Measurements from ENCODE around the gene GAS7.
A peak's percentile ranks its signal among the peaks of the same experiment; 100 is the strongest.

The GAS7 gene

GRCh38 chr17:10177131-10177912 lies 21.1 kb downstream of the GAS7 start:
- peaks cover 4% of the 10 kb centered on the region for H3K79me2 ChIP-seq (ENCODE audit: control insufficient read depth, insufficient read depth, low read length, poor library complexity)
- H3K36me3 ChIP-seq (ENCODE audit: control insufficient read depth in 1 of 2, insufficient read depth in 2 of 2, low read length in 2 of 2) = no peaks in the 10 kb centered on the region
- H3K79me1 ChIP-seq (ENCODE audit: low read length) = peaks cover 15% of the 10 kb centered on the region
- H2BK12ac ChIP-seq (ENCODE audit: low read length) = no peak overlapping the region
- no peak overlapping the region for H3K4ac ChIP-seq (ENCODE audit: low read depth, low read length)
- no peak overlapping the region for H3K23ac ChIP-seq (ENCODE audit: low read length)
- no peak overlapping the region for H4K12ac ChIP-seq (ENCODE audit: low read depth, low read length)
- DNase-seq = no peak
- H2AFZ ChIP-seq (ENCODE audit: insufficient read depth, low read length, poor library complexity) = no peak overlapping the region
- no CpG with 5 or more reads among the region's 6 CpGs for WGBS (ENCODE audit: extremely low coverage, insufficient coverage, insufficient read length)
- H3K9me3 ChIP-seq (ENCODE audit: insufficient read depth, low read depth, low read length) = no peaks in the 10 kb centered on the region
- no peak overlapping the region for H2AK5ac ChIP-seq (ENCODE audit: low read length)
- H3K18ac ChIP-seq (ENCODE audit: low read length) = no peak overlapping the region
- H3K4me2 ChIP-seq (ENCODE audit: low read length) = peak overlapping the region; percentile 6
- peaks cover 27 to 40% of the 10 kb centered on the region in 2 experiments for H3K4me1 ChIP-seq (ENCODE audit: control insufficient read depth in 1 of 2, insufficient read depth in 2 of 2, low read length in 2 of 2)
- H4K8ac ChIP-seq (ENCODE audit: low read depth, low read length) = no peak overlapping the region
- peak overlapping the region; percentile 1 for H4K91ac ChIP-seq (ENCODE audit: low read depth, low read length)
- no peak overlapping the region for H3K9ac ChIP-seq (ENCODE audit: low read length)
- no peaks in the 10 kb centered on the region for H3K27me3 ChIP-seq (ENCODE audit: insufficient read depth, low read length)
- H3K4me3 ChIP-seq (ENCODE audit: low read depth, low read length) = no peak overlapping the region
- no peak overlapping the region for H2BK120ac ChIP-seq (ENCODE audit: insufficient read depth, low read length, poor library complexity)
- H3K27ac ChIP-seq (ENCODE audit: low read depth, low read length) = peak overlapping the region; percentile 75
- H3K14ac ChIP-seq (ENCODE audit: low read length) = no peak overlapping the region
- no peak overlapping the region for H2BK5ac ChIP-seq (ENCODE audit: low read depth, low read length, poor library complexity)

GRCh38 chr17:10173913-10174312 lies 24.5 kb downstream of the GAS7 start:
- H3K36me3 ChIP-seq (ENCODE audit: control insufficient read depth in 1 of 2, insufficient read depth in 2 of 2, low read length in 2 of 2) = no peaks in the 10 kb centered on the region
- H3K23ac ChIP-seq (ENCODE audit: low read length) = no peak overlapping the region
- no peaks in the 10 kb centered on the region for H3K27me3 ChIP-seq (ENCODE audit: insufficient read depth, low read length)
- no peak overlapping the region for H3K27ac ChIP-seq (ENCODE audit: low read depth, low read length)
- no peak overlapping the region for H3K14ac ChIP-seq (ENCODE audit: low read length)
- peaks cover 15% of the 10 kb centered on the region for H3K79me1 ChIP-seq (ENCODE audit: low read length)
- peaks cover 28 to 38% of the 10 kb centered on the region in 2 experiments for H3K4me1 ChIP-seq (ENCODE audit: control insufficient read depth in 1 of 2, insufficient read depth in 2 of 2, low read length in 2 of 2)
- H2AFZ ChIP-seq (ENCODE audit: insufficient read depth, low read length, poor library complexity) = no peak overlapping the region
- no peak overlapping the region for H3K4ac ChIP-seq (ENCODE audit: low read depth, low read length)
- H3K4me2 ChIP-seq (ENCODE audit: low read length) = no peak overlapping the region
- no peak overlapping the region for H2BK5ac ChIP-seq (ENCODE audit: low read depth, low read length, poor library complexity)
- H3K9ac ChIP-seq (ENCODE audit: low read length) = no peak overlapping the region
- H3K4me3 ChIP-seq (ENCODE audit: low read depth, low read length) = no peak overlapping the region
- H4K12ac ChIP-seq (ENCODE audit: low read depth, low read length) = no peak overlapping the region
- no peaks in the 10 kb centered on the region for H3K9me3 ChIP-seq (ENCODE audit: insufficient read depth, low read depth, low read length)
- DNase-seq = no peak
- peaks cover 4% of the 10 kb centered on the region for H3K79me2 ChIP-seq (ENCODE audit: control insufficient read depth, insufficient read depth, low read length, poor library complexity)
- WGBS (ENCODE audit: extremely low coverage, insufficient coverage, insufficient read length) = no CpG with 5 or more reads among the region's 3 CpGs
- no peak overlapping the region for H2AK5ac ChIP-seq (ENCODE audit: low read length)
- no peak overlapping the region for H4K91ac ChIP-seq (ENCODE audit: low read depth, low read length)
- H2BK12ac ChIP-seq (ENCODE audit: low read length) = no peak overlapping the region
- no peak overlapping the region for H3K18ac ChIP-seq (ENCODE audit: low read length)
- no peak overlapping the region for H4K8ac ChIP-seq (ENCODE audit: low read depth, low read length)
- H2BK120ac ChIP-seq (ENCODE audit: insufficient read depth, low read length, poor library complexity) = no peak overlapping the region

- no peaks in the 10 kb centered on the region for H3K9me3 ChIP-seq (ENCODE audit: insufficient read depth, low read depth, low read length)
- H3K4me2 ChIP-seq (ENCODE audit: low read length) = no peak overlapping the region
- H2BK5ac ChIP-seq (ENCODE audit: low read depth, low read length, poor library complexity) = no peak overlapping the region
- H3K23ac ChIP-seq (ENCODE audit: low read length) = no peak overlapping the region
- H3K4me1 ChIP-seq (ENCODE audit: control insufficient read depth in 1 of 2, insufficient read depth in 2 of 2, low read length in 2 of 2) = peaks cover 21 to 29% of the 10 kb centered on the region in 2 experiments
- H2AK5ac ChIP-seq (ENCODE audit: low read length) = no peak overlapping the region
- no peak overlapping the region for H3K9ac ChIP-seq (ENCODE audit: low read length)
- no peak overlapping the region for H4K8ac ChIP-seq (ENCODE audit: low read depth, low read length)
- no peak overlapping the region for H2BK12ac ChIP-seq (ENCODE audit: low read length)
- H3K18ac ChIP-seq (ENCODE audit: low read length) = no peak overlapping the region
- WGBS (ENCODE audit: extremely low coverage, insufficient coverage, insufficient read length) = no CpG with 5 or more reads among the region's 6 CpGs
- no peak overlapping the region for H3K4me3 ChIP-seq (ENCODE audit: low read depth, low read length)
- peaks cover 2% of the 10 kb centered on the region for H3K79me2 ChIP-seq (ENCODE audit: control insufficient read depth, insufficient read depth, low read length, poor library complexity)
- H3K79me1 ChIP-seq (ENCODE audit: low read length) = peaks cover 6% of the 10 kb centered on the region
- no peaks in the 10 kb centered on the region for H3K27me3 ChIP-seq (ENCODE audit: insufficient read depth, low read length)
- no peaks in the 10 kb centered on the region for H3K36me3 ChIP-seq (ENCODE audit: control insufficient read depth in 1 of 2, insufficient read depth in 2 of 2, low read length in 2 of 2)
- DNase-seq = no peak
- H2AFZ ChIP-seq (ENCODE audit: insufficient read depth, low read length, poor library complexity) = no peak overlapping the region
- H3K27ac ChIP-seq (ENCODE audit: low read depth, low read length) = no peak overlapping the region
- H4K12ac ChIP-seq (ENCODE audit: low read depth, low read length) = no peak overlapping the region
- no peak overlapping the region for H2BK120ac ChIP-seq (ENCODE audit: insufficient read depth, low read length, poor library complexity)
- no peak overlapping the region for H3K4ac ChIP-seq (ENCODE audit: low read depth, low read length)
- no peak overlapping the region for H3K14ac ChIP-seq (ENCODE audit: low read length)
- H4K91ac ChIP-seq (ENCODE audit: low read depth, low read length) = no peak overlapping the region
Measured at GRCh38 chr17:10172778-10173177, 25.6 kb downstream of the GAS7 start.

- Histone ChIP-seq H4K12ac (ENCODE audit: low read depth, low read length) (no peak overlapping the region), H4K91ac (ENCODE audit: low read depth, low read length) (no peak overlapping the region), H3K4me1 (ENCODE audit: control insufficient read depth in 1 of 2, insufficient read depth in 2 of 2, low read length in 2 of 2) (peaks cover 18 to 27% of the 10 kb centered on the region in 2 experiments), H2BK12ac (ENCODE audit: low read length) (no peak overlapping the region), H4K8ac (ENCODE audit: low read depth, low read length) (no peak overlapping the region), H3K4ac (ENCODE audit: low read depth, low read length) (no peak overlapping the region), H3K79me2 (ENCODE audit: control insufficient read depth, insufficient read depth, low read length, poor library complexity) (peaks cover 2% of the 10 kb centered on the region), H3K27ac (ENCODE audit: low read depth, low read length) (peak overlapping the region; percentile 18), H3K14ac (ENCODE audit: low read length) (no peak overlapping the region), H3K36me3 (ENCODE audit: control insufficient read depth in 1 of 2, insufficient read depth in 2 of 2, low read length in 2 of 2) (no peaks in the 10 kb centered on the region), H3K23ac (ENCODE audit: low read length) (no peak overlapping the region), H2AFZ (ENCODE audit: insufficient read depth, low read length, poor library complexity) (no peak overlapping the region), H3K79me1 (ENCODE audit: low read length) (peaks cover 6% of the 10 kb centered on the region), H3K9me3 (ENCODE audit: insufficient read depth, low read depth, low read length) (no peaks in the 10 kb centered on the region), H3K4me3 (ENCODE audit: low read depth, low read length) (no peak overlapping the region), H2BK5ac (ENCODE audit: low read depth, low read length, poor library complexity) (no peak overlapping the region), H2BK120ac (ENCODE audit: insufficient read depth, low read length, poor library complexity) (no peak overlapping the region), H3K18ac (ENCODE audit: low read length) (no peak overlapping the region), H2AK5ac (ENCODE audit: low read length) (no peak overlapping the region), H3K27me3 (ENCODE audit: insufficient read depth, low read length) (no peaks in the 10 kb centered on the region), H3K4me2 (ENCODE audit: low read length) (no peak overlapping the region), H3K9ac (ENCODE audit: low read length) (no peak overlapping the region)
- no CpG with 5 or more reads among the region's 3 CpGs for WGBS (ENCODE audit: extremely low coverage, insufficient coverage, insufficient read length)
- DNase-seq = peak; percentile 53 to 72
Measured at GRCh38 chr17:10172241-10172741, 26.1 kb downstream of the GAS7 start.

Measured in trophoblast cell (in vitro differentiated cells and primary cell).